ENCODE data around the gene HEPN1.

The HEPN1 gene

DNA sequence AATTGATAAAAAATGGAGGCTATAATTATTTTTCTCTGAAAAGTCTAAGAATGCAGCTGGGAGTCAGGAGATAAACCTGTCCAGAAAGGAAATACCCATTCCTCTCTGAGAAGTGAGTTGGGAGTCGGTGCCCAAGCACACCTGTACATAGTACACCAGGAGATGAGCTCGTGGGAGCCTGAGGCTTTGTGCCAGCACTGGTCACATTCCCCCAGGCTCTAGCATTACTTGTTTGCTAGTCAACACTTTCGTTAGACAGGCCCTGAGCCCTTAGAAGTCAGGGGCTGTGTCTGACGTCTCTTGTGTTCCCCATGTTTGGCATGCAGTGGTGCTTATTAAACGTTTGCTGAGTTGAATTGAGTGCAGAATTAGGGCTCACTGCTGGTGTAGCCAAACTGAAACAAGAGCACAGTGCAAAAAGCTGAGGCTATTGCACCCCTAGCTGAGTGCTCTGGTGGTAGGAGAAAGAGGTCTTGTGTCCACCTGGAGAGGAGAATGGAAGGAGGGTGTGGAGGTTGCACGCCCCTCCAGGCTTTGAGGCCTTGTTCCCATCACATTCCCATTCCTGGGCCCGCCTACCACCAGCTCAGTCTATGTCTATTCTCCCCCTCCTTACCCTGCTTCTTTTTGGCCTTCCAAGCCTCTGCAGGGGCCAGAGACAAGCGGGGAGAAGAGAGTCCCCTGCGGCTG is 28.2 kb upstream of the HEPN1 start:
- peaks cover 3% of the 10 kb centered on the region for H3K27me3 ChIP-seq (ENCODE audit: insufficient read depth, insufficient read length)
- H3K9me3 ChIP-seq (ENCODE audit: insufficient read depth, low read length) = no peaks in the 10 kb centered on the region
- H3K4me3 ChIP-seq (ENCODE audit: insufficient read length, low read depth) = no peak overlapping the region
- no peak for DNase-seq (ENCODE audit: low read depth, low spot score)
- H3K36me3 ChIP-seq (ENCODE audit: insufficient read depth, insufficient read length, low read length) = no peaks in the 10 kb centered on the region
- H3K4me1 ChIP-seq (ENCODE audit: insufficient read depth, insufficient read length) = peaks cover 3% of the 10 kb centered on the region
- H3K9ac ChIP-seq (ENCODE audit: insufficient read length, low read depth) = no peak overlapping the region
- TF ChIP-seq YY1 (IDR thresholded peaks at IDR 0.05; ENCODE audit: insufficient read depth, insufficient read length) (no peak), ZNF274 (IDR thresholded peaks at IDR 0.05; ENCODE audit: low read depth, low read length) (no peak), SUZ12 (IDR thresholded peaks at IDR 0.05; ENCODE audit: extremely low read depth, insufficient read depth, insufficient read length) (no peak)

DNA sequence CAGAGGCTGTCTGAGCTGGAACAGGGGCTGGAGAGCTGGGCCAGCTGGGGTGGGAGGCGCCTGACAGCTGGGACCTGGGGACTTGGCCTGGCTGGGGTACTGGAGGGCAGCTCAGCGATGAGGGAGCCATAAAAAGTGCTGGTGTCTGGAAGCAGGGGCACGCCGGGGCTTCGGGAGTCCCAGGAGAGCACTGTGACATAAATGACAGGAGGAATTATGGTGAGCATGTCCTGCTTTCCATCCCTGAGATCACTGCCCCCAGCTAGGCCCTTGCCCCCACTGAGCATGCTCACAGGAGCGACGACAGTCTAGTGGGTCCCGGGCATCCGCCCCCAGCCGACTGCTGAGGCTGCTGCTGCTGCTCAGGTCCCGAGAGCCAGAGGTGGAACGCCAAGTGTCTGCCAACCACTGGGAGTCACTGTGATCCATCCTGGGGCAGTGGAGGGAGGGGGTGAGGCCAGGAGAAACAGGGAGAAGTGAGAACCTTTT is 27.6 kb upstream of the HEPN1 start:
- no peaks in the 10 kb centered on the region for H3K36me3 ChIP-seq (ENCODE audit: insufficient read depth, insufficient read length, low read length)

GRCh38 chr11:124892146-124892545 is 26.9 kb upstream of the HEPN1 start:
- Histone ChIP-seq H3K36me3 (ENCODE audit: insufficient read depth, insufficient read length, low read length) (no peaks in the 10 kb centered on the region), H3K9me3 (ENCODE audit: insufficient read depth, low read length) (no peaks in the 10 kb centered on the region), H3K27me3 (ENCODE audit: insufficient read depth, insufficient read length) (peaks cover 3% of the 10 kb centered on the region), H3K4me3 (ENCODE audit: insufficient read length, low read depth) (no peak overlapping the region), H3K9ac (ENCODE audit: insufficient read length, low read depth) (no peak overlapping the region), H3K4me1 (ENCODE audit: insufficient read depth, insufficient read length) (peaks cover 3% of the 10 kb centered on the region)
- TF ChIP-seq ZNF274 (IDR thresholded peaks at IDR 0.05; ENCODE audit: low read depth, low read length) (no peak), SUZ12 (IDR thresholded peaks at IDR 0.05; ENCODE audit: extremely low read depth, insufficient read depth, insufficient read length) (no peak), YY1 (IDR thresholded peaks at IDR 0.05; ENCODE audit: insufficient read depth, insufficient read length) (no peak)
- DNase-seq (ENCODE audit: low read depth, low spot score) = no peak

More for the DNA sequence above, 27.6 kb upstream of the HEPN1 start:
- Histone ChIP-seq H3K4me1 (ENCODE audit: insufficient read depth, insufficient read length) (peaks cover 3% of the 10 kb centered on the region), H3K9me3 (ENCODE audit: insufficient read depth, low read length) (no peaks in the 10 kb centered on the region), H3K27me3 (ENCODE audit: insufficient read depth, insufficient read length) (peaks cover 3% of the 10 kb centered on the region), H3K4me3 (ENCODE audit: insufficient read length, low read depth) (no peak overlapping the region), H3K9ac (ENCODE audit: insufficient read length, low read depth) (no peak overlapping the region)
- TF ChIP-seq YY1 (IDR thresholded peaks at IDR 0.05; ENCODE audit: insufficient read depth, insufficient read length) (no peak), ZNF274 (IDR thresholded peaks at IDR 0.05; ENCODE audit: low read depth, low read length) (no peak), SUZ12 (IDR thresholded peaks at IDR 0.05; ENCODE audit: extremely low read depth, insufficient read depth, insufficient read length) (no peak)
- DNase-seq (ENCODE audit: low read depth, low spot score) = no peak

DNA sequence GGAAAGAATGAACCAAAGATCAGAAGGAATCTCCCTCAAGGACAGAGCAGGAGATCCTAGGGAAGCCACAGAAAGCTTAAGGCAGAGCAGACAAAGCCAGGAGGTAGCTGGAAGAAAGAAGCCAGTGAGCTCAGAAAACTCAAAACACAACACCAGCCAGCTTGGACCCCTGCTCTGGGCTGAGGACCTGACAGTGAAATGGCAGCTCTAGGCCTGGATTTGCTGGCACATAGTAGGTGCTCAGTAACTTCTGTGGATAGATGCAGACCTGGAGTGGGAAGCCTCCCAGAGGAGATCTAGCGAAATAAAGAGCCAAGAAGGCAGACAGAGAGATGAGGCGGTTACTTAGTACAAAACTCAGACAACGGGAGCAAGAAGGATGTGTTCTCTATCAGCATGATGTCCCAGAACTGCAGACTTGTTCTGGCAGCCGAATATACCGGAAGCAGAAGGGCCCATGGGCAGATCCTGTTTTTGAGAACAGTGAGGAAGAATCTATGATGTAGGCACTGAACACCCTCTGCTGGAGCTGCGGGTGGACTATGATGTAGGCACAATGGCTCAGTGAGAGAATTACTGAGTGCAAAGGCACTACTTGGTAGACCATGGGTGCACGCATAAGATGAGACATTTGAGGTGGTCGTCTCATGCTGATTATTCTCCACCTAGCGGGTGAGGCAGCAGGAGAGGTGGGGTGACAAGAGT is 26.1 kb upstream of the HEPN1 start:
- Histone ChIP-seq H3K36me3 (ENCODE audit: insufficient read depth, insufficient read length, low read length) (no peaks in the 10 kb centered on the region), H3K4me1 (ENCODE audit: insufficient read depth, insufficient read length) (peaks cover 7% of the 10 kb centered on the region), H3K9ac (ENCODE audit: insufficient read length, low read depth) (no peak overlapping the region), H3K9me3 (ENCODE audit: insufficient read depth, low read length) (no peaks in the 10 kb centered on the region), H3K27me3 (ENCODE audit: insufficient read depth, insufficient read length) (peaks cover 3% of the 10 kb centered on the region), H3K4me3 (ENCODE audit: insufficient read length, low read depth) (no peak overlapping the region)
- TF ChIP-seq SUZ12 (IDR thresholded peaks at IDR 0.05; ENCODE audit: extremely low read depth, insufficient read depth, insufficient read length) = no peak
- no peak for DNase-seq (ENCODE audit: low read depth, low spot score)

DNA sequence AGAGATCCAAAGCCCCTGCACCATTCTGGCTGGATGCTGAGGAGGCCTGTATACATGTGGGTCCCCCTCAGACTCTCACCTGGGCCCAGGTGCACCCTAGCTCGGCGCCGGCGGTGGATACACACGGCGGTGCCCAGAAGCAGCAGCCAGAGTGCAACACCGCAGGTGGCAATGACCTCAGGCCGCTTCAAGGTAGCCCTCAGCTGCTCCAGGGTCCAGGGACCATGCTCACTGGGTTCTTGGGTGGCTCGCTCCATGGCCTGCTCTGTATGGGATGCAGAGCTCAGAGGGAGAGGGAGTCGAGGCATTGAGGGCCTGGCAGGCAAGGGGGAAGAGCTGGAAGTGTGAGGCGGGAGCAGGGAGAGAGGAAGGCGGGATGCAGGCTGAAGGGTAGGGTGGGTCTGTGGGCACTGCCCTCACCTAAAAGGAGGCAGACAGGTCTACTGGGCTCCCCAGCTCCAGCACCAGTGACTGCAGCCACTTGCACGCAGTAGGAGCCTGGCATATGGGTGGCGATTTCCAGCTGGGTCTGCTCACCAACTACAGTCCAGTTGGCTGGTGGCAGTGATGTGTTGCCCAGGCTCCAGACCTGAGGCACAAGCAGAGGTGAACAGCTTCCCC is 25.2 kb upstream of the HEPN1 start:
- no peaks in the 10 kb centered on the region for H3K36me3 ChIP-seq (ENCODE audit: insufficient read depth, insufficient read length, low read length)
- no peak overlapping the region for H3K9ac ChIP-seq (ENCODE audit: insufficient read length, low read depth)
- no peak overlapping the region for H3K4me3 ChIP-seq (ENCODE audit: insufficient read length, low read depth)
- H3K27me3 ChIP-seq (ENCODE audit: insufficient read depth, insufficient read length) = no peaks in the 10 kb centered on the region
- peaks cover 7% of the 10 kb centered on the region for H3K4me1 ChIP-seq (ENCODE audit: insufficient read depth, insufficient read length)
- no peaks in the 10 kb centered on the region for H3K9me3 ChIP-seq (ENCODE audit: insufficient read depth, low read length)
- no peak for TF ChIP-seq SUZ12 (IDR thresholded peaks at IDR 0.05; ENCODE audit: extremely low read depth, insufficient read depth, insufficient read length)
- no peak for TF ChIP-seq ZNF274 (IDR thresholded peaks at IDR 0.05; ENCODE audit: low read depth, low read length)
- TF ChIP-seq YY1 (IDR thresholded peaks at IDR 0.05; ENCODE audit: insufficient read depth, insufficient read length) = no peak
- no peak for DNase-seq (ENCODE audit: low read depth, low spot score)

- no peaks in the 10 kb centered on the region for H3K27me3 ChIP-seq (ENCODE audit: insufficient read depth, insufficient read length)
- H3K9ac ChIP-seq (ENCODE audit: insufficient read length, low read depth) = no peak overlapping the region
- no peaks in the 10 kb centered on the region for H3K9me3 ChIP-seq (ENCODE audit: insufficient read depth, low read length)
- no peak overlapping the region for H3K4me3 ChIP-seq (ENCODE audit: insufficient read length, low read depth)
- H3K4me1 ChIP-seq (ENCODE audit: insufficient read depth, insufficient read length) = peaks cover 7% of the 10 kb centered on the region
- TF ChIP-seq SUZ12 (IDR thresholded peaks at IDR 0.05; ENCODE audit: extremely low read depth, insufficient read depth, insufficient read length) = no peak
- no peak for TF ChIP-seq YY1 (IDR thresholded peaks at IDR 0.05; ENCODE audit: insufficient read depth, insufficient read length)
- no peak for TF ChIP-seq ZNF274 (IDR thresholded peaks at IDR 0.05; ENCODE audit: low read depth, low read length)
- H3K36me3 ChIP-seq (ENCODE audit: insufficient read depth, insufficient read length, low read length) = no peaks in the 10 kb centered on the region
- DNase-seq (ENCODE audit: low read depth, low spot score) = no peak
These were observed 24.2 kb upstream of the HEPN1 start for GRCh38 chr11:124894606-124895430.

All from NT2/D1 (cell line).